NB4 (cell line): ENCODE measurements around the gene MPDZ.

Experiments
- CTCF ChIP-seq: IDR thresholded peaks from one replicate; pipeline ENCODE4 v1.5.1; 2012; ENCODE audit warnings: low read depth, low read length
- MYC ChIP-seq: IDR thresholded peaks from 2 replicates; pipeline ENCODE4 v1.6.1; 2011; ENCODE audit warnings: low read depth, low read length
- POLR2A ChIP-seq: IDR thresholded peaks from 2 replicates; pipeline ENCODE4 v1.6.1; 2011; ENCODE audit warnings: mild to moderate bottlenecking; ENCODE audit not compliant: insufficient read length; ENCODE audit errors: extremely low read depth
- TF ChIP-seq, protein P1 (sequence below): IDR thresholded peaks from 2 replicates; pipeline ENCODE4 v1.6.1; 2011; ENCODE audit warnings: low read depth, low read length

DNA sequence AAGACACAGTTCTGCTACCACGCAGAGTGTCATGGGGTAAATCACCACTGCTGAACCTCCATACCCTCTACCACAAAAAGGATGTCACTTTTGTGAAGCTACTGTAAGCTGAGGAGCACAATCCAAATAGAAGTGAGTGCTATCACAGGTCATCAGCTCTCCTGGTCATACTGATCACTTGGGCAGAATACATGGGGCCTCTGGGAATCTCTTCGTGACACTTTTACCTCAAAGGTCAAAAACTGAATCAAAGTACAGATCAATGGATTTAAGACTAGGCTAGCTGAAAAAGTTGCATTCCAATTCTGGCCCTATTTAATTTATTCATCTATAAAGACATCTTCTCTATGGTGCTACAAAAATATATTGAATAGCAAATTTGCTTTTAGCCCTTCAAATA lies 115.5 kb downstream of the MPDZ start:
- TF ChIP-seq CTCF (no peak), POLR2A (no peak), MYC (no peak)
- TF ChIP-seq, protein P1, sequence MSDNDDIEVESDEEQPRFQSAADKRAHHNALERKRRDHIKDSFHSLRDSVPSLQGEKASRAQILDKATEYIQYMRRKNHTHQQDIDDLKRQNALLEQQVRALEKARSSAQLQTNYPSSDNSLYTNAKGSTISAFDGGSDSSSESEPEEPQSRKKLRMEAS = no peak
